ENCODE measurements around the gene LILRB4. TPM values are rescaled to one million over a fixed set of nuclear protein-coding genes. Genes with fewer than 3 reads are reported as not detected.
"Not testable (repeated sequence)": the region's sequence is repeated elsewhere in the genome, so short reads cannot be mapped to it uniquely, and the experiment has no call there.

Gene LILRB4
- total RNA-seq, 1 donor from 2014 or later, result 3.1 TPM

DNA sequence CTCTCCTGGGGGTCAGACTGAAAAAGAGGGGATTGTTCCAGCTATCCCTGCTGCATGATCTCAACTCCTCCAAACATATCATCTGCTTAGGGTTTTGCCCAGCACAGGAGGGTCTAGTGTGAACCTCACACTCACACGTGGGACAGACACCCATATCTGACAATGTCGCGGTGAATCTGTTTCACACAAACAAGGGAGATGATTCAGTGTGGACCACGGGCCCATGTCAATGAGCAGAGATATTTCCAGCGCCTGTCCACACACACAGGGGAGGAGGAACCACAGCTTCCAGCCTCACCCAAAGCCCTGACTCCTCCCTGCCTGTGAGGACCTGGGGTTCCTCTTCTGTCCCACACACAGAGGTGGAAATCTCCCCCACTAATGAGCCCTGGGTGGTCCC, 31.9 kb downstream of the LILRB4 start:
- no peak for DNase-seq (ENCODE audit: low spot score)

DNA sequence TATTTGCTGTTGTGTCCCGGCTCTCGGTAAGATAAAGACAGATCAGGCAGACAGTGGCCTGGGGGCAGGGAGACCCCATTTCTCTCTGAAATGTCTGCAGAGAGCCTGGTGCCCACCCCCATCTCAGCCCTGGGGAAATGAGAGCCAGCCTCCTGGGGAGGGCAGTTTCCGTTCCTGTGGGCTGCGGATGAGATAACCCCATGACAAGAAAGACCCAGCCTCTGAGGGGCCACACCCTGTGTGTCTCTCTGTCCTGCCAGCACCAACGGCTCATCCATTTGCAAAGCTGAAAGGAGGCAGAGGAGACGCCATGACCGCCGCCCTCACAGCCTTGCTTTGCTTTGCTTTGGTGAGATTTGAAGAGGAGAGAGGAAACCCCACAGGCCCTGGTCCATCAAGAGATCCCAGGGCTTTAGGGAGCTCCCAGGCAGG, 33.3 kb downstream of the LILRB4 start:
- DNase-seq (ENCODE audit: low spot score), result no peak

DNA sequence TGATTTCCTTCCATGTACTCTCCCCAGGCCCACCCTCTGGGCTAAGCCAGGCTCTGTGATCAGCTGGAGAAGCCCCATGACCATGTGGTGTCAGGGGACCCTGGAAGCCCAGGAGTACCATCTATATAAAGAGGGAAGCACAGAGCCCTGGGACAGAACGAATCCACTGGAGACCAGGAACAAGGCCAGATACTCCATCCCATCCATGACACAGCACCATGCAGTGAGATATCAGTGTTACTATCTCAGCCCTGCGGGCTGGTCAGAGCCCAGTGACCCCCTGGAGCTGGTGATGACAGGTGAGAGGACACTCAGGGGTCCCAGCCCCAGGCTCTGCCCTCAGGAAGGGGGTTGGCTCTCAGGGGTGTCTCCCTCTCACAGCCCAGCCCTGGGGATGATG, 34.0 kb downstream of the LILRB4 start:
- DNase-seq (ENCODE audit: low spot score), result no peak

DNA sequence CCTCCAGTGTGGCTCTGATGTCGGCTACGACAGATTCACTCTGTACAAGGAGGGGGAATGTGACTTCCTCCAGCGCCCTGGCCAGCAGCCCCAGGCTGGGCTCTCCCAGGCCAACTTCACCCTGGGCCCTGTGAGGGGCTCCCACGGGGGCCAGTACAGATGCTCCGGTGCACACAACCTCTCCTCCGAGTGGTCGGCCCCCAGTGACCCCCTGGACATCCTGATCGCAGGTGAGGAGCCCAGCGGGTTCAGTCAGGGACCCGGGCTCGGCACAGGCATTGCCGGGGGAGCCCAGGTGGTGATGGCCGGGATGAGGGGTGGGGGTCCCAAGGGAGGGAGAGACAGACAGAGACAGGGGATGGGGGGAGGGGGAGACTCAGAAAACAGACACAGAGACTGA, 34.9 kb downstream of the LILRB4 start:
- DNase-seq (ENCODE audit: low spot score), result not testable (repeated sequence)

DNA sequence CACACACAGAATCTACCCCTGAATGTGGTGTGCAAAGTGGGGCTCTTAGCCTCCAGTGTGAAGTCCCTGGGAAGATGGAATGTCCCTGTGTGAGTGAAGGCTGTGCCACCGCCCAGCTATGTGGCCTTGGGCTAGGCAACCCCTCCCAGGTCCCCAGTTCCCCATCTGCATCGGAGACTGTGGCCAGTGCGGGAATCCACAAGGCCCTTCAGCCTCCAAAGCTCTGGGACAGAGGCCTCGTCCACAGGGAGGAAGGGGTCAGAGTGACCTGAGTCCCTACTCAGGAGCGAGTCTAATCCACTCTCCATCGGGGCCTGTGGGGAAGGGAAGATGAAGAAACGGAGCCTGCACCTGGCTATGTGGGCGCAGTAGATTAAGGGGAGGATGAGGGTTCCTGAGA, 42.1 kb downstream of the LILRB4 start:
- DNase-seq (ENCODE audit: low spot score), result no peak

DNA sequence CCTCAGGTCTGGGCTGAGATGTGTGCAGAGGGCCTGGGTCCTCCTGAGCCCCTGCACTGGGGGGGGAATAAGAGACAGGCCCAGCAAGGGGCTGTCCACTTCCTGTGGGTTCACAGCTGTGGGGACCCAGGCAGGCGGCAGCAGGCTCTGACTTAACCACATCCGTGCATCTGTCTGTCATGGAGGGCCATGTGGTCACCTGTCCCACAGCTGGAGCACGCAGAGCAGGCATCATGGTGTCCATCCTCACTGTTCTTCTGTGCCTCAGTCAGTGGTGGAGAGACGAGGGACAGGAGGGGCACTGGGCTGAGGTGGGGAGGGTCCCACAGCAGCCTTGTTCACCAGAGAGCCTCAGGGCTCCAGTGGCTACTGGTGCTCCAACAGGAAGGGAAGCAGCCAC, 45.2 kb downstream of the LILRB4 start:
- no peak for DNase-seq (ENCODE audit: low spot score)

DNA sequence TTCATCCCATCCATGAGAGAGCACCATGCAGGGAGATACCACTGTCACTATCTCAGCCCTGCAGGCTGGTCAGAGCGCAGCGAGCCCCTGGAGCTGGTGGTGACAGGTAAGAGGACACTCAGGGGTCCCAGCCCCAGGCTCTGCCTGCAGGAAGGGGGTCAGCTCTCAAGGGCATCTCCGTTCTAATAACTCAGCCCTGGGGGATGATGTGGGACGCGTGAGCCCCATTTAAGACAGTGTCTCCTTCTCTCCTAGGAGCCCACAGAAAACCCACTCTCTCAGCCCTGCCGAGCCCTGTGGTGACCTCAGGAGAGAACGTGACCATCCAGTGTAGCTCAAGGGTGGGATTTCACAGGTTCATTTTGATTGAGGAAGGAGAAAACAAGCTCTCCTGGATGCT, 46.0 kb downstream of the LILRB4 start:
- no peak for DNase-seq (ENCODE audit: low spot score)

DNA sequence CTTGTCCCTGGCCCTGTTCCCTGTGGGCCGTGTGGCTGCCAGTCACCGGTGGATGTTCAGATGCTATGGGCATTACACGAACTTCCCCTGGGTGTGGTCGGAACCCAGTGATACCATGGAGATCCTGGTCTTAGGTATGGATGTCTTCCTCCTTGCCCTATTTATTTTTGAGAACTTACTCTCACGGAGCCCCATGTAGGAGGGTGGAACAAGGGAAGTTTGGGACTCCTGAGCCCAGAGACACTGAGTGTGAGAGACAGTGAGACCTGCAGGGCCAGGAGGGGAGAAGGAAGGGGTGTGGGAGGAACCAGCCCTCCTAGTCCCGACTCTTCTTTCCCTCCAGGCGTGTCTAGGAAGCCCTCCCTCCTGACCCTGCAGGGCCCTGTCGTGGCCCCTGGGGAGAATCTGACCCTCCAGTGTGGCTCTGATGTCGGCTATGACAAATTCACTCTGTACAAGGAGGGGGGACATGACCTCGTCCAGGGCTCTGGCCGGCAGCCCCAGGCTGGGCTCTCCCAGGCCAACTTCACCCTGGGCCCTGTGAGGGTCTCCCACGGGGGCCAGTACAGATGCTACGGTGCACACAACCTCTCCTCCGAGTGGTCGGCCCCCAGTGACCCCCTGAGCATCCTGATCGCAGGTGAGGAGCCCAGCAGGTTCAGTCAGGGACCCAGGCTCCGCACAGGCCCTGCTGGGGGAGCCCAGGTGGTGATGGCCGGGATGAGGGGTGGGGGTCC, 46.6 kb downstream of the LILRB4 start:
- DNase-seq (ENCODE audit: low spot score), result no peak

DNA sequence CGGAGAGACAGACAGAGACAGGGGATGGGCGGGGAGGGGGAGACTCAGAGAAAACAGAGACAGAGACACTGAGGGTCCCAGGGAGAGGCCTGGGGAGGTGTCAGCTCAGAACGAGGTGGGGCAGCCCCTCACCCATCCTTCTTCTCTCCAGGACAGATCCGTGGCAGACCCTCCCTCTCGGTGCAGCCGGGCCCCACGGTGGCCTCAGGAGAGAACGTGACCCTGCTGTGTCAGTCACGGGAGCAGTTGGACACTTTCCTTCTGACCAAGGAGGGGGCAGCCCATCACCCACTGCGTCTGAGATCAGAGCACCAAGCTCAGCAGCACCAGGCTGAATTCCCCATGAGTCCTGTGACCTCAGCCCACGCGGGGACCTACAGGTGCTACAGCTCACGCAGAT, 47.2 kb downstream of the LILRB4 start:
- not testable (repeated sequence) for DNase-seq (ENCODE audit: low spot score)

Other genes with a start within 250 kb of the LILRB4 start
- gene TTYH1, start 247.5 kb upstream of the LILRB4 start, total RNA-seq, result 2.7 TPM
- 269 TPM for gene LENG8, start 213.8 kb upstream of the LILRB4 start, total RNA-seq
- gene LENG9, start 199.2 kb upstream of the LILRB4 start, total RNA-seq, result 10.2 TPM
- 77.0 TPM for gene CDC42EP5, start 189.7 kb upstream of the LILRB4 start, total RNA-seq
- gene LAIR2, start 160.2 kb upstream of the LILRB4 start, total RNA-seq, result not detected
- 2.2 TPM for gene LILRA2, start 89.2 kb upstream of the LILRB4 start, total RNA-seq
- gene LILRA1, start 69.4 kb upstream of the LILRB4 start, total RNA-seq, result 0.34 TPM
- gene LILRB1, start 32.5 kb upstream of the LILRB4 start, total RNA-seq, result 2.7 TPM
- not detected for gene KIR3DL3, start 61.5 kb downstream of the LILRB4 start, total RNA-seq
- gene KIR2DL3, start 75.5 kb downstream of the LILRB4 start, total RNA-seq, result not detected
- not detected for gene KIR2DL1, start 106.8 kb downstream of the LILRB4 start, total RNA-seq
- 0.39 TPM for gene KIR2DL4, start 140.6 kb downstream of the LILRB4 start, total RNA-seq
- gene KIR3DL1, start 153.5 kb downstream of the LILRB4 start, total RNA-seq, result not detected
- not detected for gene KIR2DS4, start 169.7 kb downstream of the LILRB4 start, total RNA-seq
- gene KIR3DL2, start 187.5 kb downstream of the LILRB4 start, total RNA-seq, result not detected
- 0.39 TPM for gene FCAR, start 211.2 kb downstream of the LILRB4 start, total RNA-seq
- not detected for gene NCR1, start 243.2 kb downstream of the LILRB4 start, total RNA-seq

Measured in ureter (tissue), 1 donor.